B cell (primary cell): ENCODE results near the gene PCDH19. TPM values are rescaled to one million over a fixed set of nuclear protein-coding genes. Genes with fewer than 3 reads are reported as not detected.

Experiments
- ATAC-seq: fragments of 200-7000 bp; cut with Tn5 transposase; one replicate; pipeline ENCODE4 v1.10.0; 2021; ENCODE audit warnings: low read depth, mild to moderate bottlenecking, moderate number of reproducible peaks, moderate library complexity
- CTCF ChIA-PET: fragments of 350-600 bp; sonication (Branson Sonifier 250); formaldehyde crosslinking; loops from one replicate; lab custom pipeline; 2021; ENCODE audit warnings: antibody characterized with exemption, inconsistent platforms; lab: Charles Lee
- POLR2A ChIA-PET: fragments of 350-600 bp; sonication (Branson Sonifier 250); formaldehyde crosslinking; loops from one replicate; lab custom pipeline; 2021; ENCODE audit warnings: antibody characterized with exemption; lab: Charles Lee
- DNase-seq: peaks from one replicate; pipeline ENCODE4 v3.0.0; 2013
- H2AFZ ChIP-seq: 2 replicates; pipeline ENCODE4 v1.6.1; 2012; ENCODE audit warnings: mild to moderate bottlenecking, low read depth, low read length; ENCODE audit not compliant: insufficient read depth, poor library complexity, severe bottlenecking
- H3K27ac ChIP-seq, 2 donors: 1 replicate in 1 of 2; 2 replicates in 1 of 2; pipeline ENCODE4 v1.5.1; 2012 to 2013; ENCODE audit warnings: low read length in 2 of 2, mild to moderate bottlenecking in 2 of 2, moderate library complexity in 1 of 2
- H3K27me3 ChIP-seq, 4 experiments: fragments of 200-600 bp in 1 of 4; sonication (generic) in 1 of 4; replicated peaks in 1 of 4; 1 replicate in 2 of 4; 2 replicates in 2 of 4; pipeline versions ENCODE4 v1.6.1 to v1.7.0; 2013 to 2016; ENCODE audit warnings: low read length in 3 of 4, mild to moderate bottlenecking in 2 of 4, mixed read lengths in 1 of 4, moderate library complexity in 1 of 4; ENCODE audit not compliant: insufficient read depth in 4 of 4, control insufficient read depth in 3 of 4; ENCODE audit errors: control extremely low read depth in 1 of 4
- H3K36me3 ChIP-seq, 2 experiments: replicated peaks in 1 of 2; 1 replicate in 1 of 2; 2 replicates in 1 of 2; pipeline versions ENCODE4 v1.6.1 to v1.7.1; 2013; ENCODE audit warnings: low read length in 1 of 2; ENCODE audit not compliant: insufficient read depth in 2 of 2, control insufficient read depth in 1 of 2; ENCODE audit errors: control extremely low read depth in 1 of 2, extremely low read depth in 1 of 2
- H3K4me1 ChIP-seq, 2 donors: fragments of 200-600 bp in 1 of 2; sonication (generic) in 1 of 2; 1 replicate in 1 of 2; 2 replicates in 1 of 2; pipeline versions ENCODE4 v1.5.1 to v1.6.1; 2013 to 2017; ENCODE audit warnings: low read length in 2 of 2; ENCODE audit not compliant: control insufficient read depth in 2 of 2, insufficient read depth in 2 of 2
- H3K4me2 ChIP-seq: replicated peaks from 2 replicates; pipeline ENCODE3; 2012; ENCODE audit warnings: mild to moderate bottlenecking, low read depth, low read length; ENCODE audit not compliant: poor library complexity, severe bottlenecking
- H3K4me3 ChIP-seq, 5 experiments: fragments of 200-600 bp in 1 of 5; sonication (generic) in 1 of 5; 1 replicate in 3 of 5; 2 replicates in 2 of 5; pipeline versions ENCODE4 v1.5.1 to v1.7.0; 2011 to 2016; ENCODE audit warnings: low read length in 4 of 5, mild to moderate bottlenecking in 4 of 5, low read depth in 2 of 5, control low read depth in 1 of 5, moderate library complexity in 1 of 5; ENCODE audit not compliant: insufficient read depth in 1 of 5; ENCODE audit errors: control extremely low read depth in 1 of 5, extremely low read depth in 1 of 5
- H3K79me2 ChIP-seq: fragments of 200-600 bp; sonication (generic); one replicate; pipeline ENCODE4 v1.6.0; 2016; ENCODE audit warnings: low read length; ENCODE audit not compliant: control insufficient read depth, insufficient read depth
- H3K9ac ChIP-seq: fragments of 200-600 bp; sonication (generic); 2 replicates; pipeline ENCODE4 v1.6.1; 2017; ENCODE audit warnings: mild to moderate bottlenecking, low read length, moderate library complexity
- H3K9me3 ChIP-seq, 3 donors: one replicate each; pipeline versions ENCODE4 v1.6.1 to v1.7.1; 2013; ENCODE audit warnings: low read length in 2 of 3; ENCODE audit not compliant: control insufficient read depth in 2 of 3, insufficient read depth in 1 of 3; ENCODE audit errors: control extremely low read depth in 1 of 3
- H4K20me1 ChIP-seq: 2 replicates; pipeline ENCODE4 v1.6.0; 2012; ENCODE audit warnings: mild to moderate bottlenecking, low read length; ENCODE audit not compliant: insufficient read depth, control insufficient read depth, poor library complexity, severe bottlenecking
- H3K27ac Mint-ChIP-seq: one replicate; pipeline ENCODE4 v1.8.0; 2021; ENCODE audit warnings: mixed read lengths
- H3K27me3 Mint-ChIP-seq: one replicate; pipeline ENCODE4 v1.8.0; 2021; ENCODE audit warnings: mixed read lengths
- H3K4me1 Mint-ChIP-seq: one replicate; pipeline ENCODE4 v1.8.0; 2021; ENCODE audit warnings: mixed read lengths
- H3K4me3 Mint-ChIP-seq: one replicate; pipeline ENCODE4 v1.8.0; 2021; ENCODE audit warnings: mixed read lengths
- H3K9me3 Mint-ChIP-seq: one replicate; pipeline ENCODE4 v1.8.0; 2022; ENCODE audit warnings: mixed read lengths; ENCODE audit not compliant: insufficient read depth
- CTCF ChIP-seq: fragments of 200-600 bp; IDR thresholded peaks from one replicate; pipeline ENCODE4 v1.8.0; 2022; ENCODE audit warnings: antibody characterized with exemption, mild to moderate bottlenecking
- EZH2 ChIP-seq: IDR thresholded peaks from 2 replicates; pipeline ENCODE4 v1.6.1; 2012; ENCODE audit warnings: borderline replicate concordance, low read depth, mild to moderate bottlenecking, moderate library complexity, low read length; ENCODE audit not compliant: insufficient read depth, poor library complexity, severe bottlenecking
- WGBS: methylation state at CpG from one replicate; pipeline ENCODE4 v1.1.5; 2013; ENCODE audit warnings: missing lambda C conversion rate; ENCODE audit not compliant: insufficient coverage; 5-methylcytosine and 5-hydroxymethylcytosine counted together
- intact Hi-C: fragments of 100-400 bp; cut with micrococcal nuclease; formaldehyde crosslinking; loops from one replicate; pipeline ENCODE4 v1.10.0; 2022
- polyA plus RNA-seq: library from polyadenylated mRNA; depleted of rRNA; stranded (reverse); fragments of >200 nt; gene quantifications from 2 replicates; pipeline ENCODE4 v1.2.3, GENCODE V29; 2012
- total RNA-seq, 2 donors: library from RNA; stranded (reverse); fragments of 120-200 nt in 1 of 2; gene quantifications; 1 replicate in 1 of 2; 2 replicates in 1 of 2; pipeline versions ENCODE4 v1.2.3 to v1.2.4, GENCODE V29; 2013 to 2022

Gene PCDH19
- total and polyA plus RNA-seq, 2 donors (not counting 1 experiment from before 2014, with no cell fraction given) = not detected

GRCh38 chrX:100264200-100264599, 145.9 kb downstream of the PCDH19 start:
- Mint-ChIP-seq H3K9me3 (no peaks in the 10 kb centered on the region), H3K27me3 (no peaks in the 10 kb centered on the region), H3K4me1 (no peaks in the 10 kb centered on the region), H3K27ac (no peak overlapping the region), H3K4me3 (no peak overlapping the region)
- WGBS = no CpG with 5 or more reads among the region's 2 CpGs
- ATAC-seq (no peak), DNase-seq (no peak)
- intact Hi-C loops = no loop called here
- H3K27me3 ChIP-seq = no peaks in the 10 kb centered on the region
- CTCF ChIA-PET = no interaction called here
- H3K27ac ChIP-seq = no peak overlapping the region
- no peaks in the 10 kb centered on the region for H3K36me3 ChIP-seq
- POLR2A ChIA-PET = no interaction called here
- H3K4me3 ChIP-seq = no peak overlapping the region
- H4K20me1 ChIP-seq = no peaks in the 10 kb centered on the region
- TF ChIP-seq CTCF (no peak), EZH2 (no peak)
- no peak overlapping the region for H2AFZ ChIP-seq
- H3K9ac ChIP-seq = no peak overlapping the region
- no peaks in the 10 kb centered on the region for H3K9me3 ChIP-seq
- no peaks in the 10 kb centered on the region for H3K79me2 ChIP-seq
- no peak overlapping the region for H3K4me2 ChIP-seq
- H3K4me1 ChIP-seq = no peaks in the 10 kb centered on the region

GRCh38 chrX:100263650-100264049, 146.4 kb downstream of the PCDH19 start:
- H3K4me1 Mint-ChIP-seq = no peaks in the 10 kb centered on the region

More at GRCh38 chrX:100263650-100264049, 146.4 kb downstream of the PCDH19 start:
- H3K9me3 Mint-ChIP-seq = no peaks in the 10 kb centered on the region
- no peak overlapping the region for H3K27ac Mint-ChIP-seq
- Histone ChIP-seq H3K79me2 (no peaks in the 10 kb centered on the region), H3K4me1 (no peaks in the 10 kb centered on the region), H3K9me3 (no peaks in the 10 kb centered on the region), H3K27ac (no peak overlapping the region), H3K4me3 (no peak overlapping the region), H4K20me1 (no peaks in the 10 kb centered on the region), H3K36me3 (no peaks in the 10 kb centered on the region), H3K9ac (no peak overlapping the region), H3K4me2 (no peak overlapping the region), H3K27me3 (no peaks in the 10 kb centered on the region), H2AFZ (no peak overlapping the region)
- intact Hi-C loops = no loop called here
- DNase-seq (no peak), ATAC-seq (no peak)
- no peak for TF ChIP-seq EZH2
- TF ChIP-seq CTCF = no peak
- no peak overlapping the region for H3K4me3 Mint-ChIP-seq
- no peaks in the 10 kb centered on the region for H3K27me3 Mint-ChIP-seq
- WGBS = no CpG with 5 or more reads among the region's 3 CpGs
- ChIA-PET POLR2A (no interaction called here), CTCF (no interaction called here)
